Activated CD4-positive, alpha-beta T cell treated with anti-CD3 and anti-CD28 coated beads for 36 hours (primary cell): ENCODE measurements around the gene ERC2. TPM values are rescaled to one million over a fixed set of nuclear protein-coding genes. Genes with fewer than 3 reads are reported as not detected.

Experiments used
- ATAC-seq: fragments of 200-7000 bp; cut with Tn5 transposase; one replicate; pipeline ENCODE4 v1.10.0; 2021; ENCODE audit warnings: mild to moderate bottlenecking, moderate library complexity
- CTCF ChIA-PET: fragments of 350-600 bp; sonication (Branson Sonifier 250); formaldehyde crosslinking; loops from one replicate; lab custom pipeline; 2021; ENCODE audit warnings: antibody characterized with exemption; lab: Charles Lee
- POLR2A ChIA-PET: fragments of 350-600 bp; sonication (Branson Sonifier 250); formaldehyde crosslinking; loops from one replicate; lab custom pipeline; 2021; ENCODE audit warnings: antibody characterized with exemption, inconsistent platforms; lab: Charles Lee
- DNase-seq: peaks from one replicate; pipeline ENCODE4 v3.0.0-alpha.2; 2020
- H3K27ac Mint-ChIP-seq: one replicate; pipeline ENCODE4 v1.8.0; 2021; ENCODE audit warnings: mixed read lengths
- H3K27me3 Mint-ChIP-seq: one replicate; pipeline ENCODE4 v1.8.0; 2021; ENCODE audit warnings: mixed read lengths
- H3K36me3 Mint-ChIP-seq: one replicate; pipeline ENCODE4 v1.8.0; 2021; ENCODE audit warnings: low read depth, mixed read lengths
- H3K4me1 Mint-ChIP-seq: one replicate; pipeline ENCODE4 v1.8.0; 2021; ENCODE audit warnings: mixed read lengths
- H3K4me3 Mint-ChIP-seq: one replicate; pipeline ENCODE4 v1.8.0; 2021; ENCODE audit warnings: mild to moderate bottlenecking, moderate library complexity, mixed read lengths
- H3K9me3 Mint-ChIP-seq: one replicate; pipeline ENCODE4 v1.8.0; 2021; ENCODE audit warnings: low read depth, mixed read lengths
- intact Hi-C, 2 experiments: fragments of 100-400 bp; cut with DNase I in 1 of 2; cut with micrococcal nuclease in 1 of 2; formaldehyde crosslinking; loops; one replicate each; pipeline versions ENCODE4 v1.14.2 to v1.15.1; 2022 to 2024; cut with DNase I, micrococcal nuclease
- total RNA-seq, 2 experiments: library from RNA; stranded (reverse); gene quantifications; one replicate each; pipeline ENCODE4 v1.2.3, GENCODE V29; 2021

The ERC2 gene
- total RNA-seq, 2 experiments from 2014 or later, result not detected

DNA sequence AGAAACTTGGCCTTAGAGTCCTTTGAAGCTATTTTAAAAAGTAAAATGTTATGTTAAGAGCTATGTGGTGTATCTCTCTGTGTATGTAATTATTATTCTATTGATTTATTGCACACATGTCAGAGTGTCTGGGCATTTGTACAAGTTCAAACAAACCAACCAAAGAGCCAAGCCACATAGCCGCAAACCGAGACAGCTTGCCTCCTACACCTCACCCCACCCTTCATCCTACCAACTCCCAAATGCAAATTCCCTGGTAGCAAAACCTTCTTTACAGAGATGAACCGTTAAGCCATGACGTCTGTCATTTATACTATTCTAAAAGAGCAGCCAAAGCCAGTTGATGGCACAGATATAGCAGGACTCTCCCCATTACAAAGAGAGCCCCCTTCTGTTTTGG lies 332.3 kb downstream of the ERC2 start:
- peaks cover 4% of the 10 kb centered on the region for H3K4me1 Mint-ChIP-seq
- ChIA-PET POLR2A (no interaction called here), CTCF (no interaction called here)
- H3K36me3 Mint-ChIP-seq, result no peaks in the 10 kb centered on the region
- ATAC-seq (no peak), DNase-seq (no peak)
- intact Hi-C loops, result no loop called here
- H3K27me3 Mint-ChIP-seq, result peaks cover under 1% of the 10 kb centered on the region
- no peak overlapping the region for H3K27ac Mint-ChIP-seq
- H3K9me3 Mint-ChIP-seq, result no peaks in the 10 kb centered on the region
- H3K4me3 Mint-ChIP-seq, result no peak overlapping the region

DNA sequence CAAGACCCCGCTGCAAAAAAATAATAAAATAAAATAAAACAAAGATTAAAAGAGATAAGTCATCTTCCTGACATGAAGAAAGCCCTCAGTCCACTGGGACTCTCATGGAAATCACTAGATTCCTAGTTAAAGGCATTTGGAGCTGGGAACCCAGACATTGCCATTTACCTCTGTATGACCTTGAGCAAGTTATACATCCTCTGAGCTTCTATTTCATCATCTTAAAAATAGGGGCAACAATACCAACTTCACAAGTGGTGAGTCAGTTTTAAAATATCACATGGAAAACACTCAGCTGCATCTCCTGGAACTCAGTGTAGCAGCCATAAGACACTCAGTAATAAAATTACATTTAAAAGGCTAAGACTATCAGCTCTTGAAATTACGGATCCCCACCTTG lies 334.8 kb downstream of the ERC2 start:
- Mint-ChIP-seq H3K36me3 (no peaks in the 10 kb centered on the region), H3K27me3 (peaks cover 4% of the 10 kb centered on the region), H3K4me1 (peaks cover 4% of the 10 kb centered on the region), H3K27ac (no peak overlapping the region), H3K4me3 (no peak overlapping the region), H3K9me3 (no peaks in the 10 kb centered on the region)
- CTCF ChIA-PET, result interaction anchor here (1.1 kb wide), 1 partner anchor 9 kb away, joined by 3 read pairs; no protein-coding TSS in a partner anchor
- POLR2A ChIA-PET, result no interaction called here
- intact Hi-C loops, result no loop called here
- DNase-seq (no peak), ATAC-seq (no peak)

DNA sequence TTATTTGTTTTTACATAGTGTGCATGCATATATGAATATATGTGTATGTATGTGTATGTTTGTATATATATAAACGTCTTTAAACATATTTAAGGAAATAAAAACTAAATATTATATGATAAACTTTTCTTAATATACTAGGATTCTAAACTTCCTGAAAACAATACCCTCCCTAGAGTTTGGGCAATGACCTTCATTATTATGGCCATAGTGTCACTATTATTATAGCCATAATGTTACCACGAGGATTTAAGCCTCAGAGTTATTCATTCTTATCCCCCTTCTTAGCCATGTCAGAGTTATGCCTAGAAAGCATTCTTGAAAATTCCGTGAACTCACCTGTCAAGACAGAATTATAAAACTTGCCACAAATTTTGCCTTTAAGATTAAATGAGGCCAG lies 335.5 kb downstream of the ERC2 start:
- intact Hi-C loops, result no loop called here
- Mint-ChIP-seq H3K27me3 (peaks cover 4% of the 10 kb centered on the region), H3K36me3 (no peaks in the 10 kb centered on the region), H3K9me3 (no peaks in the 10 kb centered on the region), H3K4me1 (peaks cover 4% of the 10 kb centered on the region), H3K4me3 (no peak overlapping the region), H3K27ac (no peak overlapping the region)
- ChIA-PET POLR2A (no interaction called here), CTCF (interaction anchor here (1.1 kb wide), 1 partner anchor 8 kb away, joined by 3 read pairs; no protein-coding TSS in a partner anchor)
- ATAC-seq, result no peak
- DNase-seq, result no peak

DNA sequence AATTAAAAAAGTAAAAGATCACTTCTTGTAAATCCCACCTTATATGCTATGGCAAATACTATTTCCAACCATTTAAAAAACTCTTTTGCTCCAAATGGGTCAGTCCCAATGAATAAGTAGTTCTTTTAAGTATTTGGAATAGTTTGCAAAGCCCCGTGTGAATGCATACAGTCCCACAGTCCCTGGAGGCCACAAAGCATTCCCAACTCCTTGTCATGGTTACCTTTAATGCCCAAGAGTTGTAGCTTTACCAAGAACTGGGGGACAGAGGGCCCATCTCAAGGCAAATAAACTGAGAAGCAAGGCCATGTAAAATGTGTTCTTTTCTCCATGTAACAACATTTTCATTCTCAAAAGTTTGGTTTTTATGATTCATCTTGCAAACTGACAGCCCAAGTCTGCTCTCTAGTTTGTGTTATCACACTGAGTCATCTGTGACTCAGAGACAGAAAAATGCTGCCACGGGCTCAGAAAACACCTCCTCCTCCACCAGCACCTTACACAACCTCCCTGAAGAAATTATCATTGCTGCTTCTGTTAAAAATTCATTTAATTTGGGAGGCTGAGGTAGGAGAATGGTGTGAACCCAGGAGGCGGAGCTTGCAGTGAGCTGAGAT lies 336.2 kb downstream of the ERC2 start:
- POLR2A ChIA-PET, result no interaction called here
- peaks cover 4% of the 10 kb centered on the region for H3K27me3 Mint-ChIP-seq
- peaks cover 4% of the 10 kb centered on the region for H3K4me1 Mint-ChIP-seq
- peak; percentile 89 for ATAC-seq
- CTCF ChIA-PET, result no interaction called here
- peak; percentile 47 for DNase-seq
- no peak overlapping the region for H3K27ac Mint-ChIP-seq
- H3K36me3 Mint-ChIP-seq, result no peaks in the 10 kb centered on the region
- no peaks in the 10 kb centered on the region for H3K9me3 Mint-ChIP-seq
- intact Hi-C loops, result no loop called here
- no peak overlapping the region for H3K4me3 Mint-ChIP-seq

DNA sequence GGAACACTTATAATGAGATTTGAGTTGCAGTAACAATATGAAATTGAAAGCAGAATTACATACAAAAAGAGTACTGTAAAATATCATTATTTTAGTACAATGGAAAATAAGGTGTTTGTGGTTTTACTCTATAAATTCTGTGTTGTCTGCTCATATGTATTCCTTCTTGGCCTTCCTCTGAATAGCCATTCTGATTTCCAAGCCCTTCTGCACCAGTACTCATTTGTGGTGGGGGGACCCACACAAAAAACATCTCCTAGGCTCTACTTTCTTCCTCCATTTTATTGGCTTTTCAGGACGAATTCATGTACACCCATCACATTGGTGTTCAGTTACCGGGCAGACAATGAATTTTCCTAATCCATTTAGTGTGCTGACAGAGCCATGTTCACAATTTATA lies 338.2 kb downstream of the ERC2 start:
- POLR2A ChIA-PET, result no interaction called here
- intact Hi-C loops, result no loop called here
- CTCF ChIA-PET, result no interaction called here
- ATAC-seq (no peak), DNase-seq (no peak)
- H3K27me3 Mint-ChIP-seq, result peaks cover 4% of the 10 kb centered on the region
- no peaks in the 10 kb centered on the region for H3K9me3 Mint-ChIP-seq
- H3K4me3 Mint-ChIP-seq, result no peak overlapping the region
- H3K27ac Mint-ChIP-seq, result no peak overlapping the region
- peaks cover 4% of the 10 kb centered on the region for H3K4me1 Mint-ChIP-seq
- H3K36me3 Mint-ChIP-seq, result no peaks in the 10 kb centered on the region

DNA sequence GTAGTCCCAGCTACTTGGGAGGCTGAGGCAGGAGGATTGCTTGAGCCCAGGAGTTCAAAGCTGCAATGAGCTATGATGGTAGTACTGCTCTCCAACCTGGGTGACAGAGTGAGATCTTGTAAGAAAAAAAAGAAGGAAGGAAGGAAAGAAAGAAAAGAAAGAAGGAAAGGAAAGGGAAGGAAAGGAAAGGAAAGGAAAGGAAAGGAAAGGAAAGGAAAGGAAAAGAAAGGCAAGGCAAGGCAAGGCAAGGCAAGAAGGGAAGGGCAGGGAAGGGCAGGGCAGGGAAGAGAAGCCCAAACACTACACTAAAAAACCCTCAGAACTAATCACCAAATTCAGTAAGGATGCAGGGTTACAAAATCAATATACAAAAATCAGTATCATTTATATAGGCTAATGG lies 341.6 kb downstream of the ERC2 start:
- H3K36me3 Mint-ChIP-seq, result no peaks in the 10 kb centered on the region

DNA sequence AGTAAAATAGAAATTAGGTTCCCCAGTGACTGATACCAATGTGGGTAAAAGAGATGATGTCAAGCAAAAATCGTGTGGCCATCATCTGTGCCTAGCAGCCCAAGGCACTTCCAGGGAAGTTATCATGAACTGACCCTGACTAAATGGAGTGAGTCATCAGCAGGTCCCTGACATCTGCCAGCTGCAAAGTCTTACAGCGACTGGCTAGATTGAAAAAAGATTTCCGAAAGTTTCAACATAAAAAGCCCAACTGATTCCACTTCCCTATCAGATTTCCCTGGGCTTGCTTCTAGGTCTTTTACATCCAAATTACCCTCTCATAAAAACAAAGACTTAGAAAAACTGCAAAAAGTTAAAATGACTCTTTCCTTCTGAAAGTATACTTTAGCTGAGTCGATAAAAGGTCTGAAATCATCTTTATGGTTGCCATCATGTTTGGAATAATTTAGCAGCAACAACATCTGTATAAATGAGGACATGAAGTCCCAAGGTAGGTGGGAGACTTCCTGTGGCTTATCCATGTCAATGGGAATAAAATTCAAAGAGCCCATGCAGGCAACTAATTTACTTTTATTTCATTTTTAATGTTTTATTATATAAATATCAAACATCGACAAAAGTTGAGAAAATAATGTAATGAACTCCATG lies 342.8 kb downstream of the ERC2 start:
- peaks cover 12% of the 10 kb centered on the region for H3K27me3 Mint-ChIP-seq
- no peak for ATAC-seq
- intact Hi-C loops, result no loop called here

More for the DNA sequence above, 341.6 kb downstream of the ERC2 start:
- Mint-ChIP-seq H3K4me1 (no peaks in the 10 kb centered on the region), H3K27ac (no peak overlapping the region), H3K9me3 (no peaks in the 10 kb centered on the region), H3K4me3 (no peak overlapping the region), H3K27me3 (peaks cover 12% of the 10 kb centered on the region)
- ATAC-seq (no peak), DNase-seq (no peak)
- ChIA-PET CTCF (no interaction called here), POLR2A (no interaction called here)
- intact Hi-C loops, result no loop called here

DNA sequence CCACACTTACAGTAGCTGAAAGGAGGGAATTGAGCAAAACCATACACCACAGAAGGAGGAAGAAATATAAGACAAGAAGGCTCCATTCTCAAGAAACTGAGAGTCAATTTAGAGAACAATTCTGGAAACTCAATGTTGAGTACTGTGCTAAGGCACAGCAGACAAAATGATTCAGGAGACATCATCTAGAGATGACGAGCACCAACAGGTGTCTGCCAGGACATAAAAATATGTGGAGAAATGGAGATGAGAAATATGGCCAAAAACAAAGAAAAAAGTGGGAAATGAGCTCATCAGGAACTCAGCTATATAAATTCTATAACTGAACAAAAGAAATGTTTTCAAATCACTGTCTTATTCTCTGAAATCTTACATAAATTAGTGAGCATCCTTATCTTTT lies 343.7 kb downstream of the ERC2 start:
- Mint-ChIP-seq H3K9me3 (no peaks in the 10 kb centered on the region), H3K36me3 (no peaks in the 10 kb centered on the region), H3K27ac (no peak overlapping the region), H3K27me3 (peaks cover 13% of the 10 kb centered on the region), H3K4me1 (no peaks in the 10 kb centered on the region), H3K4me3 (no peak overlapping the region)
- intact Hi-C loops, result no loop called here
- ATAC-seq (no peak), DNase-seq (no peak)
- ChIA-PET CTCF (interaction anchor here (0.8 kb wide), 1 partner anchor 9 kb away, joined by 3 read pairs; no protein-coding TSS in a partner anchor), POLR2A (no interaction called here)

More for the DNA sequence above, 342.8 kb downstream of the ERC2 start:
- Mint-ChIP-seq H3K27ac (no peak overlapping the region), H3K9me3 (no peaks in the 10 kb centered on the region), H3K4me3 (no peak overlapping the region), H3K36me3 (no peaks in the 10 kb centered on the region), H3K4me1 (no peaks in the 10 kb centered on the region)
- ChIA-PET CTCF (no interaction called here), POLR2A (no interaction called here)
- DNase-seq, result no peak

DNA sequence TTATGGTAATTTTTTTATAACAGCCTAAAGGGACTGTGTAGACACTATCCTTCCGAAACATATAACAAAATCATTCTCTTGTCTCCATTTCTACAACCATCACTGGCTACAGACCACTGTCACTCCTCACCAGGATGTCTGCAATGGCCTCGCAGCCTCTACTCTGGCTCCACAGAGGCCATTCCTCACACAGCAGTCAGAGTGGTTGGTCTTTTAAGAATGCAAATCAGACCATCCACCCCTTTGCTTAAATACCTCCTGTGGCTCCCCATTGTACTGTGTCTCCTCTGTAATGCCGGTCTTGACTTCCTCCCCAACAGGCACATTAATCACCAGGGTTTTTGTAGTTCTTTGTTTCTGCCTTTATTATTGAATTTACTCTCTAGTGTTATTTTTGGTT lies 344.8 kb downstream of the ERC2 start:
- ChIA-PET POLR2A (no interaction called here), CTCF (no interaction called here)
- intact Hi-C loops, result no loop called here
- Mint-ChIP-seq H3K36me3 (no peaks in the 10 kb centered on the region), H3K9me3 (no peaks in the 10 kb centered on the region), H3K27me3 (peaks cover 10% of the 10 kb centered on the region), H3K27ac (no peak overlapping the region), H3K4me3 (no peak overlapping the region), H3K4me1 (no peaks in the 10 kb centered on the region)
- no peak for ATAC-seq
- DNase-seq, result no peak

DNA sequence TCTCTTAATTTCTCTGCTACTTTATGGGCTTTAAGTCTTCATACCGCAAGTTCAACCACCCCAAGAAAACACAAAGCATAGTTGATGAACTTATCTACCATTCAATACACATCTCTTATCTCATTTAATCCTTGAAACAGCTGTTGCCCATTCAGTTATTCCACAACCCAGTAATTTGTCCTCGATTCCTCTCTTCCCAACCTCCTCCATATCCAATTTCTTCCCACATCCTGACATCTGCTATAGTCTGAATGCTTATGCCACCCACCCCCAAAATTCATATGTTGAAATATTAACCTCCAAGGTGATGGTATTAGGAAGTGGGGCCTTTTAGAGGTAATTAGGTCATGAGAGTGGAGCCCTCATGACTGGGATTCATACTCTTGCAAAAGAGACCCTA lies 345.4 kb downstream of the ERC2 start:
- ATAC-seq (no peak), DNase-seq (no peak)
- CTCF ChIA-PET, result no interaction called here
- intact Hi-C loops, result no loop called here
- POLR2A ChIA-PET, result no interaction called here
- no peak overlapping the region for H3K4me3 Mint-ChIP-seq
- H3K27ac Mint-ChIP-seq, result no peak overlapping the region
- no peaks in the 10 kb centered on the region for H3K4me1 Mint-ChIP-seq
- H3K27me3 Mint-ChIP-seq, result peaks cover 10% of the 10 kb centered on the region
- no peaks in the 10 kb centered on the region for H3K9me3 Mint-ChIP-seq
- H3K36me3 Mint-ChIP-seq, result no peaks in the 10 kb centered on the region

DNA sequence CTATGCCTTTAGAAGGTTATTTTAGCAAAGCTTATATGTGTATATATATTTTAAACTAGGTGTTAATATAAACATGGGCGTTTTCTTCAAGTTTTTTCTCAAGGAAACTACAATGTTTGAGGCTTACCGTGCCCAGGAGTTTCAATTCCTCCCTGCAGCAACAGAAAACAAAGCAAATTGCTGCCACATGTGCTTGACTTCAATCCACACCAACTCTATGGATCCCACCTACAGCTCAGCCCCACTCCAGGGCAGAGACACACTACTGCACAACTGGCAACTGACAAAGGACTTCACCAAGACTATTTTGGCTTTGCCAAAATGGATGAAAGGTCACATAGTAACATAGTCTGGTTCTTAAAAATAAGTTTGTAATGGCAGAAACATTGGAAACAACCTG lies 346.6 kb downstream of the ERC2 start:
- H3K36me3 Mint-ChIP-seq, result no peaks in the 10 kb centered on the region
- ATAC-seq, result no peak
- H3K27me3 Mint-ChIP-seq, result peaks cover 13% of the 10 kb centered on the region
- POLR2A ChIA-PET, result no interaction called here
- CTCF ChIA-PET, result interaction anchor here (0.6 kb wide), 1 partner anchor 104 kb away, joined by 3 read pairs; no protein-coding TSS in a partner anchor
- DNase-seq, result no peak
- no peak overlapping the region for H3K4me3 Mint-ChIP-seq
- intact Hi-C loops, result no loop called here
- H3K9me3 Mint-ChIP-seq, result no peaks in the 10 kb centered on the region
- H3K27ac Mint-ChIP-seq, result no peak overlapping the region
- H3K4me1 Mint-ChIP-seq, result no peaks in the 10 kb centered on the region
